Measurements from ENCODE around the gene SLC25A14. TPM values are rescaled to one million over a fixed set of nuclear protein-coding genes. Genes with fewer than 3 reads are reported as not detected.
A peak's percentile ranks its signal among the peaks of the same experiment; 100 is the strongest.
"Not testable (repeated sequence)": the region's sequence is repeated elsewhere in the genome, so short reads cannot be mapped to it uniquely, and the experiment has no call there.

The SLC25A14 gene
- polyA plus RNA-seq, 1 experiment: 20.7 TPM

DNA sequence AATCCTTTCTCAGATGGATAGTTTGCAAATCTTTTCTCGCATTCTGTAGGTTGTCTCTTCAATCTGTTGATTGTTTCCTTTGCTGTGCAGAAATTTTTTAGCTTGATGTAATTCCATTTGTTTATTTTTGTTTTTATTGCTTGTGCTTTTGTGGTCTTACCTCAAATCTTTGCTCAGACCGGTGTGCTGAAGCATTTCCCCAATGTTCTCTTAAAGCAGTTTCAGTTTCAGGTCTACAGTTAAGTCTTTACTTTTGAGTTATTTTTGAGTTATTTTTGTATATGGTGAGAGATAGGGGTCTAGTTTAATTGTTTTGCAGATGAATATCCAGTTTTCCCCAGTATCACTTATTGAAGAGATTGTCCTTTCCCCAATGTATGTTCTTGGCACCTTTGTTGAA is 18.2 kb upstream of the SLC25A14 start:
- no peak for DNase-seq (ENCODE audit: low read depth, low spot score)
- POLR2A ChIA-PET: no interaction called here
- H3K9me3 ChIP-seq (ENCODE audit: control insufficient read depth, insufficient read depth, low read length): no peaks in the 10 kb centered on the region
- H3K4me3 ChIP-seq (ENCODE audit: low read depth, low read length): no peak overlapping the region
- CTCF ChIA-PET: no interaction called here
- H3K27me3 ChIP-seq (ENCODE audit: control insufficient read depth, insufficient read depth, low read length): no peaks in the 10 kb centered on the region
- H3K27ac ChIP-seq (ENCODE audit: low read depth, low read length): no peak overlapping the region
- no peak for TF ChIP-seq CTCF (IDR thresholded peaks at IDR 0.05; ENCODE audit: low read depth, low read length)

DNA sequence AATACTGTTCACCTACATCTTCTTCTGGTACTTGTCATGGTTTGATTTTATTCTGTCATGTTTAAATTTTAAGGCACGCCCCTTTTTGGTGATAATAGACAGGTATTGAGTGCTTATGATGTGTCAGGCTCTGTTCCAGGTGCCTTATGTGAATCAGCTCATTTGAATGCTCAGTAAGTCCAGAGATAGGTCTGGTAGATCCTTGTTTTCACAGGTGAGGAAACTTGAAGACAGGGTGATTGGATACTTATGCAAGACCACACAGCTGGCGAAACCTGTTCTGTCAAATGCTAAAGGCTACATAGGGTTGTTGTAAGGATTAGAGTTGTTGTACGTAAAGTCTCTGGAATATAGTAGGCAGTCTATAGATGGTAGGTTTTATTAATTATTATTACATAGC is 9.6 kb upstream of the SLC25A14 start:
- Histone ChIP-seq H3K27ac (ENCODE audit: low read depth, low read length) (no peak overlapping the region), H3K27me3 (ENCODE audit: control insufficient read depth, insufficient read depth, low read length) (no peaks in the 10 kb centered on the region), H3K4me3 (ENCODE audit: low read depth, low read length) (no peak overlapping the region), H3K9me3 (ENCODE audit: control insufficient read depth, insufficient read depth, low read length) (no peaks in the 10 kb centered on the region)
- DNase-seq (ENCODE audit: low read depth, low spot score): no peak
- POLR2A ChIA-PET: no interaction called here
- no peak for TF ChIP-seq CTCF (IDR thresholded peaks at IDR 0.05; ENCODE audit: low read depth, low read length)
- CTCF ChIA-PET: interaction anchor here (0.7 kb wide), 1 partner anchor 583 kb away, joined by 3 read pairs; no protein-coding TSS in a partner anchor

- Histone ChIP-seq H3K27ac (ENCODE audit: low read depth, low read length) (no peak overlapping the region), H3K9me3 (ENCODE audit: control insufficient read depth, insufficient read depth, low read length) (no peaks in the 10 kb centered on the region), H3K4me3 (ENCODE audit: low read depth, low read length) (no peak overlapping the region), H3K27me3 (ENCODE audit: control insufficient read depth, insufficient read depth, low read length) (no peaks in the 10 kb centered on the region)
- CTCF ChIA-PET: interaction anchor here (0.7 kb wide), 2 partner anchors 546 to 583 kb away, joined by 3 read pairs; no protein-coding TSS in a partner anchor
- peak; percentile 57 for TF ChIP-seq CTCF (IDR thresholded peaks at IDR 0.05; ENCODE audit: low read depth, low read length)
- POLR2A ChIA-PET: interaction anchor here (0.6 kb wide), 1 partner anchor 789 kb away, joined by 3 read pairs; no protein-coding TSS in a partner anchor
- DNase-seq (ENCODE audit: low read depth, low spot score): no peak
These were observed 9.0 kb upstream of the SLC25A14 start for GRCh38 chrX:130330706-130331105.

GRCh38 chrX:130336531-130336930 is 3.2 kb upstream of the SLC25A14 start:
- DNase-seq (ENCODE audit: low read depth, low spot score): no peak
- Histone ChIP-seq H3K27ac (ENCODE audit: low read depth, low read length) (no peak overlapping the region), H3K4me3 (ENCODE audit: low read depth, low read length) (no peak overlapping the region), H3K9me3 (ENCODE audit: control insufficient read depth, insufficient read depth, low read length) (no peaks in the 10 kb centered on the region), H3K27me3 (ENCODE audit: control insufficient read depth, insufficient read depth, low read length) (no peaks in the 10 kb centered on the region)
- no peak for TF ChIP-seq CTCF (IDR thresholded peaks at IDR 0.05; ENCODE audit: low read depth, low read length)
- CTCF ChIA-PET: no interaction called here
- POLR2A ChIA-PET: no interaction called here

GRCh38 chrX:130338869-130339268 is 850 bp upstream of the SLC25A14 start:
- H3K9me3 ChIP-seq (ENCODE audit: control insufficient read depth, insufficient read depth, low read length); POLR2A ChIA-PET; CTCF ChIA-PET; H3K27me3 ChIP-seq (ENCODE audit: control insufficient read depth, insufficient read depth, low read length); H3K27ac ChIP-seq (ENCODE audit: low read depth, low read length); DNase-seq (ENCODE audit: low read depth, low spot score): not testable (repeated sequence)
- peak overlapping the region; percentile 81 for H3K4me3 ChIP-seq (ENCODE audit: low read depth, low read length)

GRCh38 chrX:130340271-130340670 is 552 bp downstream of the SLC25A14 start:
- no peak for DNase-seq (ENCODE audit: low read depth, low spot score)
- Histone ChIP-seq H3K4me3 (ENCODE audit: low read depth, low read length) (peak overlapping the region; percentile 81), H3K27ac (ENCODE audit: low read depth, low read length) (no peak overlapping the region), H3K27me3 (ENCODE audit: control insufficient read depth, insufficient read depth, low read length) (no peaks in the 10 kb centered on the region), H3K9me3 (ENCODE audit: control insufficient read depth, insufficient read depth, low read length) (no peaks in the 10 kb centered on the region)
- TF ChIP-seq CTCF (IDR thresholded peaks at IDR 0.05; ENCODE audit: low read depth, low read length): no peak
- ChIA-PET POLR2A (interaction anchor here (1.2 kb wide), 1 partner anchor 72 kb away, joined by 6 read pairs; the partner anchor contains the start of gene ZNF280C), CTCF (no interaction called here)

Measured in AG04450 (cell line).